HepG2 (cell line): ENCODE results near the gene IDUA. TPM values are rescaled to one million over a fixed set of nuclear protein-coding genes. Genes with fewer than 3 reads are reported as not detected.

Source experiments
- CENPT ChIP-seq: sonication (generic); formaldehyde crosslinking; IDR thresholded peaks from 2 replicates; pipeline ENCODE4 v1.8.0; 2022; ENCODE audit warnings: low read depth, mild to moderate bottlenecking, moderate library complexity, missing genetic modification reagents
- CREM ChIP-seq, 2 experiments: sonication (generic) in 1 of 2; formaldehyde crosslinking in 1 of 2; IDR thresholded peaks; 2 replicates each; pipeline versions ENCODE4 v1.4.0 to v1.6.1; 2016 to 2020; ENCODE audit warnings: antibody characterized with exemption in 1 of 2, mild to moderate bottlenecking in 1 of 2, missing genetic modification reagents in 1 of 2
- DBP ChIP-seq: sonication (generic); formaldehyde crosslinking; IDR thresholded peaks from 2 replicates; pipeline ENCODE4 v1.4.0; 2020; ENCODE audit warnings: missing genetic modification reagents; ENCODE audit errors: not compliant biosample characterization
- GABPB1 ChIP-seq: IDR thresholded peaks from 2 replicates; pipeline ENCODE4 v1.6.1; 2016; ENCODE audit warnings: mild to moderate bottlenecking, missing genetic modification reagents, moderate library complexity, missing compliant biosample characterization
- HNRNPK ChIP-seq: fragments of 200-400 bp; formaldehyde crosslinking; IDR thresholded peaks from 2 replicates; pipeline ENCODE4 v1.6.1; 2018; ENCODE audit warnings: low read length, low read depth, moderate library complexity, mild to moderate bottlenecking; ENCODE audit not compliant: poor library complexity, severe bottlenecking
- MATR3 ChIP-seq: sonication (generic); formaldehyde crosslinking; IDR thresholded peaks from 2 replicates; pipeline ENCODE4 v1.4.0; 2020; ENCODE audit warnings: missing genetic modification reagents
- MBNL3 ChIP-seq: fragments of 250-450 bp; sonication (Bioruptor Pico); conservative IDR thresholded peaks from 2 replicates; pipeline ENCODE4 v1.8.0; 2022; ENCODE audit warnings: mild to moderate bottlenecking, inconsistent platforms
- NFE2L1 ChIP-seq: sonication (generic); formaldehyde crosslinking; IDR thresholded peaks from 2 replicates; pipeline ENCODE4 v1.4.0; 2020; ENCODE audit warnings: missing genetic modification reagents, mild to moderate bottlenecking, borderline replicate concordance
- SALL1 ChIP-seq: sonication (generic); formaldehyde crosslinking; IDR thresholded peaks from 2 replicates; pipeline ENCODE4 v1.8.0; 2022; ENCODE audit warnings: mild to moderate bottlenecking, missing genetic modification reagents
- SMC3 ChIP-seq: IDR thresholded peaks from 2 replicates; pipeline ENCODE4 v1.6.1; 2011; ENCODE audit warnings: low read length, improper control_type of control experiment
- SRY ChIP-seq: sonication (generic); formaldehyde crosslinking; IDR thresholded peaks from 2 replicates; pipeline ENCODE4 v1.8.0; 2022; ENCODE audit warnings: mild to moderate bottlenecking, missing genetic modification reagents
- ZBTB46 ChIP-seq: sonication (generic); formaldehyde crosslinking; IDR thresholded peaks from 2 replicates; pipeline ENCODE4 v1.4.0; 2020; ENCODE audit warnings: mild to moderate bottlenecking, missing genetic modification reagents, borderline replicate concordance
- ZBTB7B ChIP-seq: sonication (generic); formaldehyde crosslinking; IDR thresholded peaks from 2 replicates; pipeline ENCODE4 v1.4.0; 2020; ENCODE audit warnings: missing genetic modification reagents
- ZNF616 ChIP-seq: sonication (generic); formaldehyde crosslinking; IDR thresholded peaks from 2 replicates; pipeline ENCODE4 v1.5.0; 2020; ENCODE audit warnings: low read depth, mild to moderate bottlenecking, missing genetic modification reagents
- ZNF775 ChIP-seq: sonication (generic); formaldehyde crosslinking; IDR thresholded peaks from 2 replicates; pipeline ENCODE4 v1.4.0; 2020; ENCODE audit warnings: missing genetic modification reagents, mild to moderate bottlenecking, moderate library complexity, borderline replicate concordance
- ZNF788 ChIP-seq: sonication (generic); formaldehyde crosslinking; IDR thresholded peaks from 2 replicates; pipeline ENCODE4 v1.5.0; 2020; ENCODE audit warnings: mild to moderate bottlenecking, missing genetic modification reagents, borderline replicate concordance
- ZNF839 ChIP-seq: sonication (generic); formaldehyde crosslinking; IDR thresholded peaks from 2 replicates; pipeline ENCODE4 v1.4.0; 2020; ENCODE audit warnings: missing genetic modification reagents, mild to moderate bottlenecking, borderline replicate concordance
- polyA plus RNA-seq, 8 experiments: library from polyadenylated mRNA; depleted of rRNA in 3 of 8; stranded (reverse) in 7 of 8; unstranded in 1 of 8; fragments of >200 nt; fragmentation: Illumina TruSeq in 4 of 8; extraction: Trizol in 4 of 8; gene quantifications; 2 replicates each; pipeline versions ENCODE4 v1.2.1 to v1.2.3, GENCODE V29; 2011 to 2016; ENCODE audit warnings: low read depth in 4 of 8, missing spikeins in 1 of 8, mixed read lengths in 1 of 8; ENCODE audit not compliant: insufficient read depth in 1 of 8
- total RNA-seq, 5 experiments: library from RNA; depleted of rRNA; stranded (reverse); fragments of >200 nt; fragmentation: Illumina TruSeq; extraction: Trizol; gene quantifications; 2 replicates each; pipeline ENCODE4 v1.2.3, GENCODE V29; 2016; ENCODE audit warnings: low read depth in 1 of 5
- TF ChIP-seq, protein P1 (sequence below): sonication (generic); formaldehyde crosslinking; IDR thresholded peaks from 2 replicates; pipeline ENCODE4 v1.8.0; 2022; ENCODE audit warnings: mild to moderate bottlenecking, missing genetic modification reagents, borderline replicate concordance
- TF ChIP-seq, protein P2 (sequence below): sonication (generic); formaldehyde crosslinking; IDR thresholded peaks from 2 replicates; pipeline ENCODE4 v1.4.0; 2020; ENCODE audit warnings: missing genetic modification reagents

IDUA gene
- total and polyA plus RNA-seq, 2 of the 13 experiments (the other 11 are each of a cell fraction or from before 2014, with no cell fraction given) = 0.77 to 1.0 TPM

DNA sequence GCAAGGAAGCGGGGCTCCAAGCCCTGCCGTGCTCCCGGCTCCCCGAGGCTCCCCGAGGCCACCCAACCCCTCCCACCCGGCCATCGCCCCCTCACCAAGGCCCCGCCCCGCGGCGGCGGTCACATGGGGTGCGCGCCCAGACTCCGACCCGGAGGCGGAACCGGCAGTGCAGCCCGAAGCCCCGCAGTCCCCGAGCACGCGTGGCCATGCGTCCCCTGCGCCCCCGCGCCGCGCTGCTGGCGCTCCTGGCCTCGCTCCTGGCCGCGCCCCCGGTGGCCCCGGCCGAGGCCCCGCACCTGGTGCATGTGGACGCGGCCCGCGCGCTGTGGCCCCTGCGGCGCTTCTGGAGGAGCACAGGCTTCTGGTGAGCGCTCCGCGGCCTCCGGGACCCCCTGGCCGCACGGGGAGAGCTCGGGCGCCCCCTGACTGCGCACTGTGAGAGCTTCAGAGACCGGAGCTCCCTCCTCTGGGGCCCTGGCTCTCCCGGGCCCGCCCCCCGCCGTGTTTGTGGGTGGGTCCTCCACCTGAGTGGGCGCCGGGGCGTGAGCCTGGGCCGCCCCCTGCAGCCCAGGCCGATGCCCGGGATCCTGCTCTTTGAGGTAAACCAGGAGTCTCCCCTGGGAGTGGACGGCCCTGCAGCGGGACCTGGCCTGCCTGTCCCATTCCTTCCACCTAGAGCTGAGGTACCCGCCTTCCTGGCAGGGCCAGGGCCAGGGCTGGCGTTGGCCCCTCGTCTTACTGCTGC is at the start of gene IDUA (continued):
- TF ChIP-seq, protein P1, sequence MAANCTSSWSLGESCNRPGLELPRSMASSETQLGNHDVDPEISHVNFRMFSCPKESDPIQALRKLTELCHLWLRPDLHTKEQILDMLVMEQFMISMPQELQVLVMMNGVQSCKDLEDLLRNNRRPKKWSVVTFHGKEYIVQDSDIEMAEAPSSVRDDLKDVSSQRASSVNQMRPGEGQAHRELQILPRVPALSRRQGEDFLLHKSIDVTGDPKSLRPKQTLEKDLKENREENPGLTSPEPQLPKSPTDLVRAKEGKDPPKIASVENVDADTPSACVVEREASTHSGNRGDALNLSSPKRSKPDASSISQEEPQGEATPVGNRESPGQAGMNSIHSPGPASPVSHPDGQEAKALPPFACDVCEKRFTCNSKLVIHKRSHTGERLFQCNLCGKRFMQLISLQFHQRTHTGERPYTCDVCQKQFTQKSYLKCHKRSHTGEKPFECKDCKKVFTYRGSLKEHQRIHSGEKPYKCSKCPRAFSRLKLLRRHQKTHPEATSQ (CRISPR knock-in tag) = peak; percentile 5; the same call in 1 of the 2 replicates
- TF ChIP-seq SMC3 = no peak
- TF ChIP-seq ZNF839 = no peak
- peak; percentile 75 for TF ChIP-seq HNRNPK
- TF ChIP-seq, protein P2, sequence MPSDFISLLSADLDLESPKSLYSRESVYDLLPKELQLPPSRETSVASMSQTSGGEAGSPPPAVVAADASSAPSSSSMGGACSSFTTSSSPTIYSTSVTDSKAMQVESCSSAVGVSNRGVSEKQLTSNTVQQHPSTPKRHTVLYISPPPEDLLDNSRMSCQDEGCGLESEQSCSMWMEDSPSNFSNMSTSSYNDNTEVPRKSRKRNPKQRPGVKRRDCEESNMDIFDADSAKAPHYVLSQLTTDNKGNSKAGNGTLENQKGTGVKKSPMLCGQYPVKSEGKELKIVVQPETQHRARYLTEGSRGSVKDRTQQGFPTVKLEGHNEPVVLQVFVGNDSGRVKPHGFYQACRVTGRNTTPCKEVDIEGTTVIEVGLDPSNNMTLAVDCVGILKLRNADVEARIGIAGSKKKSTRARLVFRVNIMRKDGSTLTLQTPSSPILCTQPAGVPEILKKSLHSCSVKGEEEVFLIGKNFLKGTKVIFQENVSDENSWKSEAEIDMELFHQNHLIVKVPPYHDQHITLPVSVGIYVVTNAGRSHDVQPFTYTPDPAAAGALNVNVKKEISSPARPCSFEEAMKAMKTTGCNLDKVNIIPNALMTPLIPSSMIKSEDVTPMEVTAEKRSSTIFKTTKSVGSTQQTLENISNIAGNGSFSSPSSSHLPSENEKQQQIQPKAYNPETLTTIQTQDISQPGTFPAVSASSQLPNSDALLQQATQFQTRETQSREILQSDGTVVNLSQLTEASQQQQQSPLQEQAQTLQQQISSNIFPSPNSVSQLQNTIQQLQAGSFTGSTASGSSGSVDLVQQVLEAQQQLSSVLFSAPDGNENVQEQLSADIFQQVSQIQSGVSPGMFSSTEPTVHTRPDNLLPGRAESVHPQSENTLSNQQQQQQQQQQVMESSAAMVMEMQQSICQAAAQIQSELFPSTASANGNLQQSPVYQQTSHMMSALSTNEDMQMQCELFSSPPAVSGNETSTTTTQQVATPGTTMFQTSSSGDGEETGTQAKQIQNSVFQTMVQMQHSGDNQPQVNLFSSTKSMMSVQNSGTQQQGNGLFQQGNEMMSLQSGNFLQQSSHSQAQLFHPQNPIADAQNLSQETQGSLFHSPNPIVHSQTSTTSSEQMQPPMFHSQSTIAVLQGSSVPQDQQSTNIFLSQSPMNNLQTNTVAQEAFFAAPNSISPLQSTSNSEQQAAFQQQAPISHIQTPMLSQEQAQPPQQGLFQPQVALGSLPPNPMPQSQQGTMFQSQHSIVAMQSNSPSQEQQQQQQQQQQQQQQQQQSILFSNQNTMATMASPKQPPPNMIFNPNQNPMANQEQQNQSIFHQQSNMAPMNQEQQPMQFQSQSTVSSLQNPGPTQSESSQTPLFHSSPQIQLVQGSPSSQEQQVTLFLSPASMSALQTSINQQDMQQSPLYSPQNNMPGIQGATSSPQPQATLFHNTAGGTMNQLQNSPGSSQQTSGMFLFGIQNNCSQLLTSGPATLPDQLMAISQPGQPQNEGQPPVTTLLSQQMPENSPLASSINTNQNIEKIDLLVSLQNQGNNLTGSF (CRISPR knock-in tag) = no peak; the same call in 1 of the 2 replicates
- no peak for TF ChIP-seq MBNL3
- peak; percentile 88; the same call in 1 of the 2 replicates for TF ChIP-seq CENPT
- TF ChIP-seq ZNF775 (CRISPR knock-in tag) = no peak
- no peak for TF ChIP-seq ZNF616 (CRISPR knock-in tag)
- peak; percentile 84 for TF ChIP-seq ZBTB7B (CRISPR knock-in tag)
- no peak for TF ChIP-seq MATR3 (CRISPR knock-in tag)
- peak; percentile 13; the same call in 1 of the 2 replicates for TF ChIP-seq ZNF788 (CRISPR knock-in tag)
- TF ChIP-seq SRY (CRISPR knock-in tag) = peak; percentile 87
- TF ChIP-seq DBP (CRISPR knock-in tag) = no peak
- TF ChIP-seq ZBTB46 (CRISPR knock-in tag) = 0 out of 2 replicates have a peak, but pooled peaks have one; percentile 72
- TF ChIP-seq GABPB1 (CRISPR knock-in tag) = peak; percentile 79
- TF ChIP-seq NFE2L1 (CRISPR knock-in tag) = no peak
- TF ChIP-seq SALL1 = peak; percentile 57; the same call in 1 of the 2 replicates
- TF ChIP-seq CREM (IDR thresholded peaks at IDR 0.05) = no peak
- TF ChIP-seq CREM (CRISPR knock-in tag; IDR thresholded peaks at IDR 0.05) = no peak
